ENCODE data around the gene UBL4A.

Gene UBL4A

DNA sequence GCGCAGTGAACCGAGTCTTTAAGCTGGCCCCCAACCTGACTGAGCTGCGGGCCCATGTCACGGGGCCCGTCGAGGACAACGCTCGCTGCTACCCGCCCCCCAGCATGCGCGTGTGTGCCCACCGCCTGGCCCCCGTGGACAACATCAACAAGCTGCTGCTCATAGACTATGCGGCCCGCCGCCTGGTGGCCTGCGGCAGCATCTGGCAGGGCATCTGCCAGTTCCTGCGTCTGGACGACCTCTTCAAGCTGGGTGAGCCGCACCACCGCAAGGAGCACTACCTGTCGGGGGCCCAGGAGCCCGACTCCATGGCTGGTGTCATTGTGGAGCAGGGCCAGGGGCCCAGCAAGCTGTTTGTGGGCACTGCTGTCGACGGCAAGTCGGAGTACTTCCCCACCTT is 26.1 kb downstream of the UBL4A start:
- DNase-seq, result no peak

DNA sequence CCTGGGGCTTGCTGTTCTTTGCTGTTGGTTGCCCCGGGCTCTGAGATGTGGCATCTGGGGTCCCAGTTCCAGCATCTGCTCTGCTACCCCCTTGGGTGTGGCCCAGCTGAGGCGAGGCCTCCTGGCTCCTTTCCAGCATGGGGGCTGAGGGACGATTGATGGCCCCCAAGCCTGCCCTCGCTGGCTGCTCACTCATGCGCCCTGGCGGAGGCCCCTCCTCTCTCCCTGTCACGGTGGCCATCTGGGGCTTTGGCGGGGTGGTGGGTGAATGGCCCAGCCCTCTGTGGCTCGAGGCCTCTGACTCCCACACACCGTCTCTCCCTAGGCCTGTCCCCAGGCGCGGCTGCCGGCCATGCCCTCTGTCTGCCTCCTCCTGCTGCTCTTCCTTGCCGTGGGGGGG is 26.6 kb downstream of the UBL4A start:
- DNase-seq, result no peak

DNA sequence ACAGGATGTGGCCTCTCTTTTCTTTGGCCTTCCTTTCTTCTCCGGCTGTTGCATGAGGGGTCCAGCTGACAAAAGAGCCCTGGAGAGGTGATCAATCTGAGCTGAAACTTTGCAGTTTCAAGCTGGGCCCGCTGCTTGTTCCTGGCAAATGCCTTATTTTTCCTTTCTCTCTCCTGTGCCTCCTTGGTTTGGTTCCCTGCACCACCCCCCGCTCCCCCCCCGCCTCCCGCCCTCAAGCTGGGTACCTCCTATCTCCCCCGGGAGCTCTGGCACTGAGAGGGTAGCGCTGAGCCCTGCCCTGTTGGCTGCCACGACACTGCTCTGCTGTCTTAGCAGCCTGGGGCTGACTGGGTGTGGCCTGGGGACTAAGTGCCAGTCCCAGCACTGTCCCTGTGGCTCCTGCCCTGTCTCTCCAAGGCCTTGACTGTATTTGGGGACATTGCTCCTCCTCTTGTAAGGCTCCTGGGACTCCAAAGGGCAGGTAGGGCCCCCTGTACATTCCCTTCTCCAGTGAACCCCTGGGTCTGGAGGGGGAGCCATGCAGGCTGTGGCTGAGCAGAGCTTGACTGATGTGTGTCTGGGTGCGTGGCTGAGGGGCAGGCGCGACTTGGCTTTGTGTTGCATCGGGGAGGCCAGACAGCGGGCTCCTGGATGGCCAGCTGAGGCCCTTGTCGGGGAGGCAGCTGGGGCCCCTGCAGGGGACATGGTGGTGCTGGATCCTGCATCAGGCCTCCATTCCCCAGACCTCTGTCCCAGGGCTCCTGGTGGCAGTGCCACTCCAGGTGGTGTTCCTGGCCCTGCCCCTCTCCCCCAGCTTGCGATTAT is 27.2 kb downstream of the UBL4A start:
- DNase-seq, result no peak

DNA sequence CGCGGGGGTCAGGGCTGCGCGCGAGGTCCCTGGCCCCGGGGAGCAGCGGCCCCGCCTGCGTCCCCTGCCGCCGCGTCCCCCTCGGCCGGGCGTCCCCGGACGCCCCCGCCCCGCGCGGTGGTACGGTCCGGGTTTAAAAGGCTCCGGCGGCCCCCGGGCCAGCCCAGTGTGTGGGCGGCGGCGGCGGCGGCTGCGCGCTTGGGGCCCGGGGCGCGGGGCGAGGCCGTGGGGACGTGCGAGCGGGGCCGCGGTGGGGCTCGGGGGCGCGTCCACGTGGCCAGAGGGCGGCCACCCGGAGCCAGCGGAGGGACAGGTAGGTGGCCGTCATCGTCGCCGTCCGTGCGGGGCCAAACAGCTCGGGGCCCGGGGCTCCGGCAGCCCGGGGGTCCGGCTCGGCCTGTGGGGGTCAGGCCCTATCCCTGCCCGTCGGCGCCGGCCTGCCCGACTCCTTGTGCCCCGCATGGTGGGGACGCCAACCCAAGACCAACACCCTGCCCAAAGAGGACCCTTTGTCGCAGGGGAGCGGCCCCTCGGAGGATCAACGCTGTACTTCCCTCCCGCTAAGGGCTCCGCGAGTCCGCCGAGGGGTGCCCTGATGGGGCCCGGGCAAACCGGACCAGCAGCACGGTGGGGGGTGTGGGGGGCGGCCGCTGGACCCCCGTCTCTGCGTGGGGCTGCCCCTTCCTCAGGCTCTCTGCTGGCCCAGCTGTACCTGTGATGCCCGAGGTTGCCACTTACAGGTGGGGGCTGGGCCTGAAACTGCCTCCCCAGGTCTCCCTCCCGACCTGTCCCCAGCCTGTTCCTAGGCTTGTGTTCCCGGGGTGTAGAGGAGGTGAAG is 28.1 kb downstream of the UBL4A start, which contains the start of gene PLXNA3:
Gene PLXNA3 (plus strand): TSS at position 166 of the 838 bp plus-strand sequence. CDS start 1,903 bp downstream, outside the sequence.
- DNase-seq, result peak; percentile 41 to 80

DNA sequence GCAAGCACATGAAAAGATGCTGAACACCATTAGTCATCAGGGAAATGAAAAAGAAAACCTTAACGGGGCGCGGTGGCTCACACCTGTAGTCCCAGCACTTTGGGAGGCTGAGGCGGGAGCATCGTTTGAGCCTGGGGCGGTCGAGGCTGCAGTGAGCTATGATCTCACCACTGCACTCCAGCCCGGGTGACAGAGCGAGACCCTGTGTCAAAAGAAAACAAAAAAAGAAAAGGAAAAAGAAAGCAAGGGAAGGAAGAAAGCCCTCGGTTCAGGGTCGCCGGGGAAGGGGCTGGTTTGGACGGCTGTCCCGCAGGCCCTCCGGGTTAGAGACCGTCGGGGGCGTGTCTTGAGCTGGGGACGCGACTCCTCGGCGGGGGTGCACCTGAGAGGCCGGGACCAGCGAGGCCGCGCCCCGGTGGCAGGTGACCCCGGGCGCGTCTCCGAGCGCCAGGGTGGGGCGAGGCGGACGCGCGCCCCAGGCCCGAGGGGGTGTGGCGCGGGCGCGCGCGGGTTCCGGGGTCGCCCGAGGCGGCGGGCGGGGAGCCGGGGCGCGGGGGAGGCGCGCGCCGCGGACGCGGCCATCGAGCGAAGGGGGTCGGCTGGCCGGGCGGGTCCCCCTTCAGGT is 28.8 kb downstream of the UBL4A start:
- peak; percentile 65 to 80 for DNase-seq

DNA sequence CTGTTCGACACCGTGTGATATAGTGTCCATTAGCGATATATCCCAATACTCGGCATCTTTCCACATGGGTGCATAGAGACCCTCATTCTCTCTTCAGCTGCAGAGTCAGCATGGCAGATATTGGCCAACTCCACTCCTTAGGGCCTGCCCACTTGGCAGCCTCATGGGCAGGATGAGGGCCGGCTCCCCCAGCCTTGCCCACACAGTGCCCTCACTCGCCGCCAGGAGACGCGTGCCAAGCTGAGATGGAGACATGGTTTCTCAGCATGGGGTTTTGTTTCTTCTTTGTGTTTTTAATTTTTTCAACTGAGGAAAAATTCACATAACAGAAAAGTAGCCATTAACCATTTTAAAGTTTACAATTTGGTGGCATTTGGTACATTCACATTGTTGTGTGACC is 33.6 kb downstream of the UBL4A start:
- no peak for DNase-seq

DNA sequence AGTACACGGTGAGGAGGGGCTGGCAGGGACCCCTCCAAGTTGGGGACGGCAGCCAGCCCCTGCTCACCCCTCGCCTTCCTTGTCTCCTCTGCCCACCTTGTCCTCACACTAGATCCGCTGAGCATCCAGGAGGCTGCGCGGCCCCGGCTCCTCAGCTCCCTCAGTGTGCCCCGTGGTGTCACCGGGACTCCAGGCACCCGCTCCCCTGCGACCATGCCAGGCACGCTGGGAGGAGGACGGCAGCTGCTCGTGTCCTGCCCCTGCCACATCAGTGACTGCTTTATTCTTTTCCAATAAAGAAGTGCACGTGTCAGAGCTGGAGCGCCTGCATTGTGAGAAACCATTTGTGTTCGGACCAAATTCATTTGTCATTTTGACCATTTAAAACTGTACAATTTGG is 36.1 kb downstream of the UBL4A start:
- DNase-seq, result no peak

DNA sequence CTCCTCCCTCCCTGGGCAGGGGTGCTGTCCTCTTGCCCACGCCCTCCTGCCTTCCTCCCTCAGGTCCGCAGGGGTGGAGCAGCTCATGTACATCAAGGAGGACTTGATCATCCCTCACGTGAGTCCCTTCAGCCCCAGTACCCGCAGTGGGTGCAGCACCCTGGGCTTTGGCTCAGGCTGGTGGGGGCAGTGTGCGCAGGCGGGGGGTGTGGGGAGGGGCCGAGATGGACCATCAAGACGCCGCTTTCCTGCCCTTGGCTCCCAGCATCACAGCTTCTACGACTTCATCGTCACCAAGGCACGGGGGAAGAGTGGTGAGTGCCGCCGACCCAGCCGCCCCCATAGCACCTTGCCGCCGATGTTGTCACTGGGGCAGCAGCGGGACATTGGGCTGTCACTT is 36.8 kb downstream of the UBL4A start:
- no peak for DNase-seq

DNA sequence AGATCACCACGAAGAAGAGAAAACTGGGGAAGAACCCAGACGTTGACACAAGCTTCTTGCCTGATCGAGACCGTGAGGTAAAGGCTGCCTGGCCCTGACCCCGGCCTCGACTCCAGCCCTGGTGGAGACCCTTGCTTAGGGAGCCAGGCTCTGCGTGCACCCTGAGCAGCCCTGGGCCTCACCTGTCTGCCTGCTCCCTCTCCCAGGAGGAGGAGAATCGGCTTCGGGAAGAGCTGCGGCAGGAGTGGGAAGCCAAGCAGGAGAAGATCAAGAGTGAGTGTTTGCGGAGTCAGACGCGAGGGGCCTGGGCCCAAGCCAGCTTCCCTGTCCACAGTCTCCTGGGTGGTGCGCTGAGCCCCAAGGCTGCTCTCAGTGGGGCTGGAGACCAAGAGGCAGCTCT is 37.9 kb downstream of the UBL4A start:
- DNase-seq, result no peak

DNA sequence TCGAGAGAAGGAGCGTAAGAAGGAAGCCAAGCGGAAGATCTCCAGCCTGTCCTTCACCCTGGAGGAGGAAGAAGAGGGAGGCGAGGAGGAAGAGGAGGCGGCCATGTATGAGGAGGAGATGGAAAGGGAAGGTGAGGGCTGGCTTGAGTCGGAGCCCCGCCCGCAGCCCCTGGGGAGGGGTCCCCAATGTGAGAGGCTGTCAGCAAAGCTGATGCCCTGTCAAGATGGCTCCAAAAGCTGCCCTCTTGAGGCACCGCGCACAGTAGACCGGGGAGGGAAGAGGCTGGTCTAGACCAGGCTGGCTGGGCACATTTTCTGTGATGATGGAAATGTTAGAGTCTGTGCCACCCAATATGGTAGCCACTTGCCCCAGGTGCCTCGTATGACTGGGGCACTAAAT is 40.0 kb downstream of the UBL4A start:
- DNase-seq, result no peak

DNA sequence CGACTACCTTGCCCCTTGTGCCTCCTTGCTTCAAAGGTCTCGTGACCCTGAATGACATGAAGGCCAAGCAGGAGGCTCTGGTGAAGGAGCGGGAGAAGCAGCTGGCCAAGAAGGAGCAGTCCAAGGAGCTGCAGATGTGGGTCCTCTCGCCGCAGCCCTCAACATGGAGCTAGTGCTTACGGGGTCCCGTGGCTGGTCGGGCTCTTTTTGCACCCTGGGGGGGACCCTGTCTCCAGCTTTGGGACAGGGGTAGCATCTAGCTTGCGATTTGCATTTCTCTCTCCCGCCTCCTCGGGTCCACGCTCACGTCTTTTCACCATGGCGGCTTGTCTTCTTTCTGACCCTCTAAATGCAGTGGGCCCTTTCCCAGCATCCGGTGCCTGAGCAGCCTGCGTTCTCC is 40.6 kb downstream of the UBL4A start:
- DNase-seq, result no peak

DNA sequence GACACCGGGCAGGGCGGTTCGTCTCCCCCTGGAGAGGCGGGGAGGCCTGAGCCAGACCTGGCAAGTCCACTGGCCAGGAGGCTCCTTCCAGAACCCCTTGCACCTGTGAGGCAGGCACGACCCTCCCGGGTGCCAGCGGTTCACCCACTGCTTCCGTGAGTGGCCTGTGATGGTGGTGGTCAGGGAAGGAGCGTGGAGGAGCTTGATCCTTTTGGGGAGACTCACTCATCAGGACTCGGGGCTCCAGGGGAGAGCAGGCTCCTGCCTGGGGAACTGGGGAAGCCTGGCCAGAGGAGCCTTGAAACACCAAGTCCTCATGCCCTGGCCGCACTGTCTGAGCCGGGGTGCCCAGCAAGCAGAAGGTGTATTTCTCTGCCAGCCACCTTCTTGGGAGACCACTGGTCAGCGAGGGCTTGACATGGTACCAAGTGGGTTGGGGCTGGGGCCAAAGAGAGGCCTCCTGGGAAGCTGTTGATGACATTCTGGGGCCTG is 41.6 kb downstream of the UBL4A start:
- no peak for DNase-seq

DNA sequence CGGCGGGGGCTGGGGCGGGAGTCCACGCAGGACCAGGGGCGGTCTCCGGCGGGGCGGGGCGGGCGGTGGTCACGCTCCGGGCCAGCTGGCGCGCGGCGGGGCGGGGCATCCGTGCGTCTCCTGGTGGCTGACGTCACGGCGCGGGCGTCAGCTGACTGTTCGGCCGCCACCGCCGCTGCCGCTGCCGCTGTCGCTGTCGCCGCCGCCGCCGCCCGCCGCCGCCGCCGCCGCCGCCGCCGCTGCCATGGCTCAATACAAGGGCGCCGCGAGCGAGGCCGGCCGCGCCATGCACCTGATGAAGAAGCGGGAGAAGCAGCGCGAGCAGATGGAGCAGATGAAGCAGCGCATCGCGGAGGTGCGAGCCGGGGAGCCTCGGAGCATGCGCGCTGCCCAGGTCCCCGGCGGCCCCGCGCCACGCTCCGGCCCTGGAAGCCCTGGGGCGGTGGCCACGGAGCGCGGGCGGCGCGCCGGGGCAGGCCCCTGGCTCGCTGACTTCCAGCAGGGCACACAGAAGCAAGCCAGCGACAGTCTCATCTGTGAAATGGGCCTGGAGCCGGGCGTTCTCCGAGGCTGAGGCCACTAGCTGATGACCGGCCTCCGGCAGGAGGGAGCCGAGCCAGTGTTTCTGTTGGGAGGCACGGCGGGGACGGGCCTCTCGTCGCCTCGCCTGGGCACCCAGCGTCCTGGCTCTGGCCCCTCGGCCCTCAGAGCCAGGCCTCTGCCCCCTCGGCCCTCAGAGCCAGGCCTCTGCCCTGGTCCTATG is 42.2 kb downstream of the UBL4A start, which contains the start of gene FAM50A:
Gene FAM50A (plus strand): TSS at position 150 of the 763 bp plus-strand sequence. CDS start 95 bp downstream, at position 245.
- DNase-seq, result peak; percentile 67 to 75

DNA sequence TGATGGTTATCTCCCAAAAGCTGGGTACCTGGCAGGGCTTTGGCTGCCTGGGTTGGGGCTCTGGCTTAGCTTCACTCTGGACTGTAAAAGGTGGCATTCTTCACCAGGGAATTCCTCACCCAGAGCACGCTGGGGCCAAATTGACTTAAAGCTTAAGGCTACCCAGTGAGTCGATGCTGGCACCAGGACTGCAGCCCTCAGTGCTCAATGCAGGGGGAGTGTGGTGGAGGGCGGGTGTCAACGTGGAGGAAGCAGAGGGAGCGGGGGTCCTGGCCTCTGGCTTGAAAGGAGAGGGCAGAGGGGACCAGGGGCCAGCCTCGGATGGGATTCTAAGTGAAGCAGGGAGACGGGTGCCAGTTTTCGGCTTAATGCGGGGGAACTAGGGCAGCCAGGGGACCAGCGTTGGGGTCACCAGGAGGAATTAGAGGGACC is 42.9 kb downstream of the UBL4A start:
- no peak for DNase-seq

DNA sequence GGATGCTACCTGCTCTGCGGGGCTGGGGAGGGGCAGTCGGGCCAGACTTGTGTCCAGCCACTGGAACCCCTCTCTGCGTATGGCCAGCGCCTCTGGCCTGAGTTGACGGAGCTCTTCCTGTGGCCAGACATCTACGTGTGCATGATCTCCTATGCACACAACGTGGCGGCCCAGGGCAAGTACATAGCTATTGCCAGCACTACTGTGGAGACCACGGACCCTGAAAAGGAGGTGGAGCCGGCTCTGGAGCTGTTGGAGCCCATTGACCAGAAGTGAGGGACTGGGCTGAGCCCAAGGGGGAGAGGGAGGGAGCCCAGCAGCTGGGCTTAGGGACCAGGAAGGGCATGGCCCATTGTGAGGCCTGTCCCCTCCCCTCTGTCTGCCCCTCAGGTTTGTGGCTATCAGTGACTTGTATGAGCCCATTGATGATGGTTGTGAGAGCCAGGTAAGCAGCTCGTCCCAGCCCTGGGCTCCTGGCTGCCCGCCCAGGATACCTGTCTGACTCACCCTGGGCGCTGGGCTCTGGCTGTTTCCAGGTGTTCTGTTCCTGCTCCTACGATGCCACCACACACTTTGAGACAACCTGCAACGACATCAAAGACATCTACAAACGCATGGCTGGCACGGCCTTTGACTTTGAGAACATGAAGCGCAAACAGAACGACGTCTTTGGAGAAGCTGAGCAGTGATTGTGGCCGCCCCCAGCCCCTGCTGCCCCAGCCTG is 44.3 kb downstream of the UBL4A start:
- no peak for DNase-seq

DNA sequence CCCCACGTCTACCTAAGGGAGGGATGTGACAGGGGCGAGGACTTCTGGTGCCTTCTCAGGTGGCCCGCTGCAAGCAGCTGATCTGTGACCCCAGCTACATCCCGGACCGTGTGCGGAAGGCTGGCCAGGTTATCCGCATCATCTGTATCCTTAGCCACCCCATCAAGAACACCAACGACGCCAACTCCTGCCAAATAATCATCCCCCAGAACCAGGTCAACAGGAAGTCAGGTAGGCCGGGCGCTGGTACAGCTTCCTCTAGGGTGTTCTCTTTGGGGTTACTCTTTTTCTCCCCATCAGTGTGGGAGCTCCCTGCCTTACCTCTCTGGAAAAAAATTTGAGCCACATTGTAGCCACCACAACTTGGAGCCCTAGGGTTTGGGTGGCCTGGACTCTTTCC is 44.9 kb downstream of the UBL4A start:
- peak in 1 of 2 donors; percentile 37 for DNase-seq

DNA sequence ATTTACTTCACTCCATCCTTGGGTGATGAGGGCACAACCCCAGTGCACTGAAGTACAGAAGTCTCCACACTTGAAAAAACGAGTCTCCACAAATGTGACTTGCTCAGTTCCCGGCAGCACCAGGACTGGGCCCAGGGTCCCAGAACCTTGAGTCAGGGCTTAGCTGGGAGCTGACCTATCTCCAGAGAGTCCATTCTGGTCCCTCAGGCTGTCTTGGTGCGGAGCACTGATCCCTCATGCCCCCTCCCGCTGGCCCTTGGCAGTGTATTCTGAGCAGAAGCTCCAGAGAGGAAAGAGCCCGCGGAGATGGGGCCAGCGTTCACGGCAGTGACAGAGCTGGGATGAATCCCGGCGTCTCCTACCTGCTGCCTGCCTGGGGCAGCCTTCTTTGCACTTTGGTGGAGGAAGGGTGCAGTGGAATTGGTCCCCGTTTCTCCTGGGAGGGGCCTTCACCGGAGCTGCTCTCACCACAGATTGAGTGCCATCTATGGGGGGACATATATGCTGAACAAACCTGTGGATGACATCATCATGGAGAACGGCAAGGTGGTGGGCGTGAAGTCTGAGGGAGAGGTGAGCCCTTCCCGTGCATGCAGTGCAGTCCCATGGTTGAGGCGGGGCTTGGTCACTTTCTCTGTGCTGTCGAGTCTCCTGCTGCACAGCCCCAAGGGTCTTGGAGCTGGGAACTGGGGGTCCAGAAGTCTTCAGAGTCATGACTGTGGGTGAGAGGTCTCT is 45.6 kb downstream of the UBL4A start:
- DNase-seq, result no peak

DNA sequence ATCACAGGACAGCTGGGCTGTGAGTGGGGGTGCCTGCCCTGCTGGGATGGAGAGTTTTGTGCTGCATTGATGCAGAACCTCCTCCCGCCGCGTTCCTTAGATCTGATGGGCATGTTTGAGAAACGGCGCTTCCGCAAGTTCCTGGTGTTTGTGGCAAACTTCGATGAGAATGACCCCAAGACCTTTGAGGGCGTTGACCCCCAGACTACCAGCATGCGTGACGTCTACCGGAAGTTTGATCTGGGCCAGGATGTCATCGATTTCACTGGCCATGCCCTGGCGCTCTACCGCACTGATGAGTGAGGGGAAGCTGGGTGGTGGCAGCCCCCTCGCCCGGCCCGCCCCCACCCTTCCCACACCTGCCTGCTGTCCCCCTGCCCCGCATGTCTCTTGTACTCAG is 46.6 kb downstream of the UBL4A start:
- no peak for DNase-seq

DNA sequence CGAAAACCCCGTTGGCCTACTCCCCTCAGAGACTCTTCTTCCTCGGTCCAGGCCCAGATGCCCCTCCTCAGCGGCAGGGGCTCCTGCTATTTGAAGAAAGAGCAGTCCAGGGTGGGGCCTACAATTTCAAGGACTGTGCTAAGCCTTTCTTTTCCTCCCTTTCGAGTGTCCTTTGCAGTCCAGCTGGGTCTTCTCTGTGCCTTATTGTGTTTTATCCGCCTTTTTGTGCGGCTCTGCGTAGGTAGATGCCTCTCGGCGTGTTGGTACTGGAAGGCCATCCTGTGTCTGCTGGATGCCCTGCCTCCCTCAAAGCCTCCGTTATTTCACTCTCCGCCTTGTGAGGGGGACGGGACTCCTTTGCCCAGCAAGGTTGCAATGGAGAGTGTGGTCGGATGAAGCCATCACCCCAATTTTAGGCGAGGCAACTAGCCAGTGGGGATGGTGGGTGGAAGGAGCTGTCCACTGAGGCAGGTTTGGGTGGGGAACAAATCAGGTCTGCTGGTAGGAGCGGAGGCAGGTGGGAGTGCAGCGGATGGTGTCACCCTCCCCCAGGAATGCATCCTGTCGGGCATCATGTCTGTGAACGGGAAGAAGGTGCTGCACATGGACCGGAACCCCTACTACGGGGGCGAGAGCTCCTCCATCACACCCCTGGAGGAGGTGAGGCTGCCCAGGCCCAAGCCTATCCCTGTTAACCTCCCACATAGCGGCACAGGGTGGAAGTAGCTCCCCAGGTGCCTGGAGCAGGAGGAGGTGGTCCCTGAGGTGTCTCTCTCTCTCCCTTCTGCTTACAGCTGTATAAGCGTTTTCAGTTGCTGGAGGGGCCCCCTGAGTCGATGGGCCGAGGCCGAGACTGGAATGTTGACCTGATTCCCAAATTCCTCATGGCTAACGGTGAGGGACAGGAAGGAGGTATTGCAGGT is 48.2 kb downstream of the UBL4A start:
- no peak for DNase-seq

All from CD4-positive, alpha-beta T cell treated with Interferon alpha-2 for 1 hour (primary cell).